Measurements from ENCODE around the gene BEAN1. TPM values are rescaled to one million over a fixed set of nuclear protein-coding genes. Genes with fewer than 3 reads are reported as not detected.
"Not testable (repeated sequence)": the region's sequence is repeated elsewhere in the genome, so short reads cannot be mapped to it uniquely, and the experiment has no call there.

BEAN1 gene
- total RNA-seq, 1 experiment from 2014 or later: 0.24 TPM

DNA sequence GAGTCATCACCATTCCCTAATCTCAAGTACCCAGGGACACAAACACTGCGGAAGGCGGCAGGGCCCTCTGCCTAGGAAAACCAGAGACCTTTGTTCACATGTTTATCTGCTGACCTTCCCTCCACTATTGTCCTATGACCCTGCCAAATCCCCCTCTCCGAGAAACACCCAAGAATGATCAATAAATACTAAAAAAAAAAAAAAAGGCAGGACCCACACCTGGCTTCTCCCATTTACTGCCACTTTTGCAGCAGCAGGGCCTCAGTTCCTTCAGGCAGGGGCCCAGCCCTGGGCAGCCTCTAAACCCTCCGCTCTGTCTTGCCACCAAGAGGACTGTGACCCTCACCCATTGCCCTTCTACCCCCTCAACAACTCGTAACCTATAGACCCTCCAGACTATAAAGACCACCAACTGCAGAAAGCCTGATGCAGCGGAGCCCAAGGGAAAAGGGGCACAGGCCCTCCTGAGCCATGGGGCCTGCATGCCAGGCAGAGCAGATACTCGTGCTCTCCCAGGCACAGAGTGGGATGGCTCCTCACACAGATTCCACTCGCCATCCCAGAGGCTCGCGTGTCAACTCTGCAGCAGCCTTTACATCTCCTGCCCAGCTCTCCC, 88.0 kb downstream of the BEAN1 start:
- not testable (repeated sequence) for H3K23me2 ChIP-seq (ENCODE audit: insufficient read length, low read depth, low read length, poor library complexity, severe bottlenecking); H3T11ph ChIP-seq (ENCODE audit: low read length); H3K9me3 ChIP-seq (ENCODE audit: control insufficient read depth, low read depth, low read length); H4K20me1 ChIP-seq (ENCODE audit: control insufficient read depth, insufficient read depth, insufficient read length); H3K27me3 ChIP-seq (ENCODE audit: insufficient read depth, low read length); H2AK5ac ChIP-seq (ENCODE audit: insufficient read length, low read length); H3K9ac ChIP-seq (ENCODE audit: extremely low read depth, insufficient read length, low read length); H3K27ac ChIP-seq (ENCODE audit: insufficient read length, low read depth, low read length); H3K4me1 ChIP-seq (ENCODE audit: insufficient read depth, low read length); H3K4me2 ChIP-seq (ENCODE audit: insufficient read depth, insufficient read length, low read length); H2BK12ac ChIP-seq (ENCODE audit: insufficient read length, low read depth, low read length); H3K9me3 Mint-ChIP-seq; H3K18ac ChIP-seq (ENCODE audit: insufficient read length, low read depth, low read length); H3K79me2 ChIP-seq (ENCODE audit: insufficient read depth, low read length); H2BK15ac ChIP-seq (ENCODE audit: low read depth, low read length); H2AFZ ChIP-seq (ENCODE audit: low read length); H3K4me3 Mint-ChIP-seq; H3K56ac ChIP-seq (ENCODE audit: insufficient read length, low read depth, low read length); H3K79me1 ChIP-seq (ENCODE audit: insufficient read depth, low read depth, low read length, poor library complexity, severe bottlenecking); H2BK120ac ChIP-seq (ENCODE audit: low read depth, low read length, poor library complexity, severe bottlenecking); H2BK5ac ChIP-seq (ENCODE audit: insufficient read length, low read length); H4K91ac ChIP-seq (ENCODE audit: insufficient read length, low read depth, low read length); H3K23ac ChIP-seq (ENCODE audit: insufficient read length, low read depth, low read length); H3K4ac ChIP-seq (ENCODE audit: low read depth, low read length); H4K8ac ChIP-seq (replicated peaks; ENCODE audit: insufficient read length, low read depth, low read length); H4K5ac ChIP-seq (ENCODE audit: insufficient read length, low read depth, low read length); H2BK20ac ChIP-seq (ENCODE audit: low read depth, low read length, poor library complexity, severe bottlenecking); DNase-seq
- H3K4me1 Mint-ChIP-seq: peaks cover 46 to 53% of the 10 kb centered on the region in 2 experiments
- no CpG with 5 or more reads among the region's 10 CpGs for WGBS (ENCODE audit: extremely low coverage, insufficient read length, low lambda C conversion rate)
- peaks cover 9 to 17% (median 12%) of the 10 kb centered on the region in 3 experiments; a peak in 6 of 7 replicates for H3K36me3 Mint-ChIP-seq (ENCODE audit: insufficient read depth in 1 of 3, low read depth in 3 of 3)
- peak overlapping the region; percentile 17; the same call in 1 of the 2 replicates for H3K14ac ChIP-seq (ENCODE audit: insufficient read depth, low read length)
- peak overlapping the region in 2 of 3 experiments; percentile 52 to 83; a peak in 4 of 7 replicates for H3K27ac Mint-ChIP-seq
- peaks cover 11% of the 10 kb centered on the region for H3K27me3 Mint-ChIP-seq (ENCODE audit: low read depth)
